SK-N-SH (cell line): Measurements from ENCODE around the gene TNNT2. TPM values are rescaled to one million over a fixed set of nuclear protein-coding genes. Genes with fewer than 3 reads are reported as not detected.

ENCODE experiments used
- CTCF ChIA-PET: fragments of 300-600, 350-600 bp; formaldehyde crosslinking; extraction: SDS; loops from one replicate; lab custom pipeline; 2021; lab: Yijun Ruan, JAX
- POLR2A ChIA-PET: fragments of 350-600 bp; sonication (Branson Sonifier 250); formaldehyde crosslinking; extraction: SDS; loops from one replicate; lab custom pipeline; 2020; ENCODE audit warnings: antibody characterized with exemption, inconsistent platforms; lab: Yijun Ruan, JAX
- DNase-seq: peaks from one replicate; pipeline ENCODE4 v3.0.0; 2012
- H2AFZ ChIP-seq: fragments of 200-600 bp; sonication (generic); 2 replicates; pipeline ENCODE4 v1.8.1; 2016; ENCODE audit warnings: antibody characterized with exemption, mild to moderate bottlenecking, low read depth
- H3F3A ChIP-seq: fragments of 200-600 bp; sonication (generic); replicated peaks from 2 replicates; pipeline ENCODE3; 2016; ENCODE audit warnings: antibody characterized with exemption, mild to moderate bottlenecking; ENCODE audit not compliant: insufficient read depth
- H3K27ac ChIP-seq, 2 experiments: fragments of 200-500 bp in 1 of 2; fragments of 200-600 bp in 1 of 2; sonication (Bioruptor generic) in 1 of 2; sonication (generic), shearing (Covaris generic) in 1 of 2; 2 replicates each; pipeline versions ENCODE4 v1.5.1 to v1.6.1; 2014 to 2016; ENCODE audit warnings: low read depth in 2 of 2, inconsistent platforms in 1 of 2, low read length in 1 of 2, mild to moderate bottlenecking in 1 of 2, mixed read lengths in 1 of 2
- H3K27me3 ChIP-seq: fragments of 200-600 bp; sonication (generic), shearing (Covaris generic); 2 replicates; pipeline ENCODE4 v1.6.1; 2016; ENCODE audit warnings: mixed run types; ENCODE audit not compliant: insufficient read depth
- H3K36me3 ChIP-seq, 2 experiments: fragments of 200-500 bp in 1 of 2; fragments of 200-600 bp in 1 of 2; sonication (Bioruptor generic) in 1 of 2; sonication (generic) in 1 of 2; replicated peaks in 1 of 2; 2 replicates each; pipeline versions ENCODE3 to v1.5.1; 2014 to 2016; ENCODE audit warnings: low read length in 1 of 2, mild to moderate bottlenecking in 1 of 2; ENCODE audit not compliant: insufficient read depth in 2 of 2, control insufficient read depth in 1 of 2
- H3K4me1 ChIP-seq, 2 experiments: fragments of 200-500 bp in 1 of 2; fragments of 200-600 bp in 1 of 2; sonication (Bioruptor generic) in 1 of 2; sonication (generic), shearing (Covaris generic) in 1 of 2; 2 replicates each; pipeline versions ENCODE4 v1.5.1 to v1.6.1; 2014 to 2016; ENCODE audit warnings: low read depth in 1 of 2, low read length in 1 of 2, mixed run types in 1 of 2; ENCODE audit not compliant: insufficient read depth in 2 of 2, control insufficient read depth in 1 of 2
- H3K4me2 ChIP-seq: fragments of 200-600 bp; sonication (generic), shearing (Covaris generic); 2 replicates; pipeline ENCODE4 v1.6.1; 2017; ENCODE audit warnings: mixed run types
- H3K4me3 ChIP-seq, 2 experiments: fragments of 200-500 bp in 1 of 2; fragments of 200-600 bp in 1 of 2; sonication (Bioruptor generic) in 1 of 2; sonication (generic), shearing (Covaris generic) in 1 of 2; 2 replicates each; pipeline versions ENCODE4 v1.5.1 to v1.8.1; 2014 to 2016; ENCODE audit warnings: low read depth in 2 of 2, inconsistent platforms in 1 of 2, low read length in 1 of 2, mild to moderate bottlenecking in 1 of 2, mixed read lengths in 1 of 2, moderate library complexity in 1 of 2
- H3K79me2 ChIP-seq: fragments of 200-600 bp; sonication (generic); 2 replicates; pipeline ENCODE4 v1.8.1; 2017; ENCODE audit warnings: mild to moderate bottlenecking; ENCODE audit not compliant: insufficient read depth
- H3K9ac ChIP-seq: fragments of 200-600 bp; sonication (generic); 2 replicates; pipeline ENCODE4 v1.6.1; 2017; ENCODE audit warnings: mixed run types
- H3K9me2 ChIP-seq: fragments of 200-600 bp; sonication (generic); 2 replicates; pipeline ENCODE4 v1.6.1; 2017; ENCODE audit warnings: mixed run types
- H3K9me3 ChIP-seq: fragments of 200-600 bp; sonication (generic); 2 replicates; pipeline ENCODE4 v1.6.1; 2017; ENCODE audit warnings: mixed run types, mild to moderate bottlenecking, moderate library complexity
- H4K20me1 ChIP-seq: fragments of 200-600 bp; sonication (generic); 2 replicates; pipeline ENCODE4 v1.6.1; 2017; ENCODE audit warnings: mild to moderate bottlenecking, mixed run types; ENCODE audit not compliant: insufficient read depth
- CTCF ChIP-seq: fragments of 200-600 bp; sonication (generic); IDR thresholded peaks from 2 replicates; pipeline ENCODE4 v1.6.1; 2017; ENCODE audit warnings: antibody characterized with exemption, mild to moderate bottlenecking, moderate library complexity
- EZH2phosphoT487 ChIP-seq: fragments of 200-600 bp; sonication (generic); IDR thresholded peaks from 2 replicates; pipeline ENCODE4 v1.6.1; 2017; ENCODE audit warnings: low read depth, mixed run types, mild to moderate bottlenecking, antibody characterized with exemption, moderate library complexity, borderline replicate concordance
- FOSL2 ChIP-seq: IDR thresholded peaks from 2 replicates; pipeline ENCODE4 v1.4.0; 2012; ENCODE audit warnings: low read depth, mild to moderate bottlenecking, moderate library complexity, borderline replicate concordance
- JUND ChIP-seq: IDR thresholded peaks from 2 replicates; pipeline ENCODE4 v1.4.0; 2012
- TAF1 ChIP-seq: IDR thresholded peaks from 2 replicates; pipeline ENCODE4 v1.6.1; 2012; ENCODE audit warnings: low read depth, mild to moderate bottlenecking, low read length, moderate library complexity, borderline replicate concordance
- TCF12 ChIP-seq: IDR thresholded peaks from 2 replicates; pipeline ENCODE4 v1.4.0; 2012
- WGBS: methylation state at CpG from one replicate; pipeline ENCODE4 v1.1.6; 2017; ENCODE audit warnings: low lambda C conversion rate; 5-methylcytosine and 5-hydroxymethylcytosine counted together
- polyA plus RNA-seq, 3 experiments: library from polyadenylated mRNA; depleted of rRNA; stranded (reverse); fragments of >200 nt; gene quantifications; 2 replicates each; pipeline ENCODE4 v1.2.3, GENCODE V29; 2012
- TF ChIP-seq, protein P1 (sequence below): IDR thresholded peaks from 2 replicates; pipeline ENCODE4 v1.4.0; 2012; ENCODE audit warnings: low read depth, borderline replicate concordance

The TNNT2 gene
- polyA plus RNA-seq, 1 of the 3 experiments (the other 2 are of a cell fraction): 0.33 TPM

GRCh38 chr1:201378804-201379203 is 1.3 kb upstream of the TNNT2 start:
- no peak overlapping the region for H3K4me2 ChIP-seq
- no peak for DNase-seq
- POLR2A ChIA-PET: no interaction called here

DNA sequence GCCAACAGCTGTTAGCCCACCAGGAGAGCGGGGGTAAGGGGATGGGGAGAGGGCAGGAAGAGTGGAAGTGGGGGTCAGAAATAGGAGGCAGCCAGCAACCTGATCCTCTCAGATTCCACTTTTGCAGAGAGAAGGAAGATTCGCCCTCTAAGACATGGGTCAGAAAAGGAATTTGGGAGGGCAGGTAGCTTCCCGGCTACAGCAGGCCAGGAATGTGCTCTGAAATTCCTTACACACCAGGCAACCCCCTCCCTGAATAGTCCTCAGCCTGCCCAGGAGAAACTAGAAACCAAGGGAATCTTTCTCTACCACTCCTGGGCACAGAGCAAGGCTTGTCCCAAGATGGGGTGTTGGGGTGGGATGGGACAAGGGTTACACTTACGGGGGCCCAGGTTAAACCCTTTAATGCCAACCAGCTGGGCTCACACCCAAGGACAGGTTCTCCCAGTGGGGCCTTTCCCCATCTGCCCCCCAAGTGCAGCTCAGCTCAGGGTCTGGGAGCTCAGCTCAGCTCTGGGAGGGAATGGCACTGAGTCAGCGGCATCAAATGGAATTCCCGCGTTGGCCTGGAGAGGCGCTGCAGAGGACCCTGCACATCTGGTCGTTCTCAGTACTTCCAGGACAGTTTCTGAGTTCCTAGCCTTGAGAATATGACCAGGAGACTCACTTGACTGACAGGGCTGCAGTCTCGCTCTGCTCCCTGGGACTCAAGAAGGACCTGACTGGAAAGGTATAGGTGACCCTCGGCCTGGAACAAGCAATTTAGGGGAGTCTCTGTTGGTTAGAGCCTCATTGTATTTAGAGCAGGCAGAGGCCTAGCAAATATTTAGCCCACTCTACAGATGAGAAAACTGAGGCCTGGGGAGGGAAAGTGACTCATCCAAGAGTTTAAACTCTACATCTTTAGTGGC is 761 bp downstream of the TNNT2 start:
- Histone ChIP-seq H3K36me3 (no peaks in the 10 kb centered on the region), H3K4me2 (no peak overlapping the region), H3K79me2 (no peaks in the 10 kb centered on the region), H3K27ac (peak overlapping the region in 1 of 2 experiments; percentile 85; a peak in 2 of 4 replicates), H2AFZ (no peak overlapping the region), H3K9me2 (no peaks in the 10 kb centered on the region), H3K9me3 (no peaks in the 10 kb centered on the region), H3K4me3 (no peak overlapping the region), H3K4me1 (peaks cover 0 to 32% of the 10 kb centered on the region in 2 experiments; a peak in 1 of 4 replicates), H4K20me1 (no peaks in the 10 kb centered on the region), H3F3A (no peaks in the 10 kb centered on the region), H3K27me3 (peaks cover 40% of the 10 kb centered on the region), H3K9ac (no peak overlapping the region)
- 68% methylated on average over 10 of the region's 11 CpGs for WGBS
- TF ChIP-seq EZH2phosphoT487 (no peak), CTCF (peak; percentile 33; the same call in 1 of the 2 replicates), TAF1 (no peak), TCF12 (no peak)
- peak; percentile 58 for DNase-seq
- POLR2A ChIA-PET: no interaction called here
- CTCF ChIA-PET: interaction anchor here (0.7 to 4.4 kb wide), 9 partner anchors 8 to 155 kb away, joined by 3 to 37 read pairs (median 5); no protein-coding TSS in a partner anchor

More at GRCh38 chr1:201378804-201379203, 1.3 kb upstream of the TNNT2 start:
- Histone ChIP-seq H3K4me3 (no peak overlapping the region), H3K36me3 (no peaks in the 10 kb centered on the region), H3F3A (no peaks in the 10 kb centered on the region), H3K27ac (no peak overlapping the region), H4K20me1 (no peaks in the 10 kb centered on the region), H3K9me2 (no peaks in the 10 kb centered on the region), H3K9ac (no peak overlapping the region), H3K9me3 (no peaks in the 10 kb centered on the region), H3K4me1 (peaks cover 2 to 32% of the 10 kb centered on the region in 2 experiments; a peak in 3 of 4 replicates)
- WGBS: 84% methylated on average over 6 of the region's 6 CpGs
- CTCF ChIA-PET: interaction anchor here (0.7 to 2.3 kb wide), 4 partner anchors 16 to 33 kb away, joined by 3 to 5 read pairs (median 3); no protein-coding TSS in a partner anchor
- no peak for TF ChIP-seq JUND
- no peak for TF ChIP-seq FOSL2
- TF ChIP-seq, protein P1, sequence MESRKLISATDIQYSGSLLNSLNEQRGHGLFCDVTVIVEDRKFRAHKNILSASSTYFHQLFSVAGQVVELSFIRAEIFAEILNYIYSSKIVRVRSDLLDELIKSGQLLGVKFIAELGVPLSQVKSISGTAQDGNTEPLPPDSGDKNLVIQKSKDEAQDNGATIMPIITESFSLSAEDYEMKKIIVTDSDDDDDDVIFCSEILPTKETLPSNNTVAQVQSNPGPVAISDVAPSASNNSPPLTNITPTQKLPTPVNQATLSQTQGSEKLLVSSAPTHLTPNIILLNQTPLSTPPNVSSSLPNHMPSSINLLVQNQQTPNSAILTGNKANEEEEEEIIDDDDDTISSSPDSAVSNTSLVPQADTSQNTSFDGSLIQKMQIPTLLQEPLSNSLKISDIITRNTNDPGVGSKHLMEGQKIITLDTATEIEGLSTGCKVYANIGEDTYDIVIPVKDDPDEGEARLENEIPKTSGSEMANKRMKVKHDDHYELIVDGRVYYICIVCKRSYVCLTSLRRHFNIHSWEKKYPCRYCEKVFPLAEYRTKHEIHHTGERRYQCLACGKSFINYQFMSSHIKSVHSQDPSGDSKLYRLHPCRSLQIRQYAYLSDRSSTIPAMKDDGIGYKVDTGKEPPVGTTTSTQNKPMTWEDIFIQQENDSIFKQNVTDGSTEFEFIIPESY: no peak
- TF ChIP-seq, all 33 proteins: peak for 0
- Histone ChIP-seq H3K27me3 (peaks cover 19% of the 10 kb centered on the region; the same call in 1 of the 2 replicates), H2AFZ (no peak overlapping the region), H3K79me2 (no peaks in the 10 kb centered on the region)
